GM06990 (cell line): ENCODE data around the gene SCUBE1.

Experiments
- DNase-seq: peaks from one replicate; pipeline ENCODE4 v3.0.0-alpha.2; 2011; ENCODE audit not compliant: insufficient read length; ENCODE audit errors: extremely low read depth
- H3K27me3 ChIP-seq: replicated peaks from 2 replicates; pipeline ENCODE4 v1.6.0; 2011; ENCODE audit warnings: low read length; ENCODE audit not compliant: control insufficient read depth, insufficient read depth
- H3K36me3 ChIP-seq: 2 replicates; pipeline ENCODE4 v1.5.1; 2011; ENCODE audit warnings: low read length; ENCODE audit not compliant: control insufficient read depth, insufficient read depth
- H3K4me3 ChIP-seq: replicated peaks from 2 replicates; pipeline ENCODE4 v1.5.1; 2011; ENCODE audit warnings: low read depth, mild to moderate bottlenecking, control low read depth, low read length
- CTCF ChIP-seq: IDR thresholded peaks from 2 replicates; pipeline ENCODE4 v1.5.1; 2011; ENCODE audit warnings: low read length, control low read depth, mild to moderate bottlenecking, inconsistent platforms; ENCODE audit not compliant: insufficient read depth, poor library complexity, severe bottlenecking

SCUBE1 gene

GRCh38 chr22:43320943-43321900 is 21.9 kb downstream of the SCUBE1 start:
- no peak for TF ChIP-seq CTCF
- Histone ChIP-seq H3K27me3 (no peaks in the 10 kb centered on the region), H3K36me3 (no peaks in the 10 kb centered on the region), H3K4me3 (no peak overlapping the region)
- no peak for DNase-seq

GRCh38 chr22:43319661-43320486 is 23.3 kb downstream of the SCUBE1 start:
- no peak overlapping the region for H3K4me3 ChIP-seq
- DNase-seq: no peak
- TF ChIP-seq CTCF: no peak
- H3K27me3 ChIP-seq: no peaks in the 10 kb centered on the region
- H3K36me3 ChIP-seq: no peaks in the 10 kb centered on the region

GRCh38 chr22:43317239-43317638 is 25.9 kb downstream of the SCUBE1 start:
- no peak for DNase-seq
- no peaks in the 10 kb centered on the region for H3K36me3 ChIP-seq

GRCh38 chr22:43315687-43316217 is 27.4 kb downstream of the SCUBE1 start:
- DNase-seq: no peak
- no peak for TF ChIP-seq CTCF
- Histone ChIP-seq H3K27me3 (no peaks in the 10 kb centered on the region), H3K4me3 (no peak overlapping the region), H3K36me3 (no peaks in the 10 kb centered on the region)

More at GRCh38 chr22:43317239-43317638, 25.9 kb downstream of the SCUBE1 start:
- no peak for TF ChIP-seq CTCF
- no peaks in the 10 kb centered on the region for H3K27me3 ChIP-seq
- no peak overlapping the region for H3K4me3 ChIP-seq

- no peak for TF ChIP-seq CTCF
- DNase-seq: no peak
- no peaks in the 10 kb centered on the region for H3K27me3 ChIP-seq
- no peak overlapping the region for H3K4me3 ChIP-seq
- no peaks in the 10 kb centered on the region for H3K36me3 ChIP-seq
Measured at GRCh38 chr22:43314611-43315010, 28.6 kb downstream of the SCUBE1 start.
